ENCODE results near the gene CCDC9.

Gene CCDC9

DNA sequence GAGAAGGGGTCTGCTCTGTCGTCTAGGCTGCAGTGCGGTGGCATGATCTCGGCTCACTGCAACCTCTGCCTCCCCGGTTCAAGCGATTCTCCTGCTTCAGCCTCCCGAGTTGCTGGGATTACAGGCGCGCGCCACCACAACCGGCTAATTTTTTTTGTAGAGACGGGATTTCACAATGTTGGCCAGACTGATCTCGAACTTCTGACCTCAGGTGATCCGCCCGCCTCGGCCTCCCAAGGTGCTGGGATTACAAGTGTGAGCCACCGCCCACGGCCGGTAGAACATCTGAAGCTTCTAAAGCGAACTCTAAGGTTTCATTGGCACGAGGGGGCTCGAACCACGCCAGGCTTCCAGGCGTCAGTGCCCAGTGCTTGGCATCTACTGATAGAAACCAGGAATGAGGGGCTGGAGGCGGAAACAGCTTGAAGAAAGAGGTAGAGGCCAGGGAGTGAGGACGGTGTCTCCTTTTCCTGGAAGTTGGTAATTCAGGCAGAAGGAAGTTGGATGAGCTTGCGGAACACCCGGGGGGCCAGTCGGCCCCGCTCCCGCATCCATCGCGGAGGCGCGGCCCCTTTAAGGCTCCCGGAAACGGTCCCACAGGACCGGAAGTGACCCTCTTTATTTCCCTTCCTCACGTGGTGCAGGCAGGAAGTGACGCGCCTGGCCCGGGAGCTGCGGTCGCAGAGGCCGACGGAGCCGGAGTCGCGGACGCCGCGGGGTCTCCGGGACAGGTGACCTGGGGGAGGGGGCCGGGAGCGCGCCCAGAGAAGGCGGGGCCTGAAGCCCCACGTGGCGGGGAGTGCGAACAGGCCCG, at the start of gene CCDC9:
Gene CCDC9, plus strand, starts transcription at position 647 of the 814 bp plus-strand sequence. CDS start 1,876 bp downstream, outside the sequence.
- peak; percentile 84 to 99 for DNase-seq

DNA sequence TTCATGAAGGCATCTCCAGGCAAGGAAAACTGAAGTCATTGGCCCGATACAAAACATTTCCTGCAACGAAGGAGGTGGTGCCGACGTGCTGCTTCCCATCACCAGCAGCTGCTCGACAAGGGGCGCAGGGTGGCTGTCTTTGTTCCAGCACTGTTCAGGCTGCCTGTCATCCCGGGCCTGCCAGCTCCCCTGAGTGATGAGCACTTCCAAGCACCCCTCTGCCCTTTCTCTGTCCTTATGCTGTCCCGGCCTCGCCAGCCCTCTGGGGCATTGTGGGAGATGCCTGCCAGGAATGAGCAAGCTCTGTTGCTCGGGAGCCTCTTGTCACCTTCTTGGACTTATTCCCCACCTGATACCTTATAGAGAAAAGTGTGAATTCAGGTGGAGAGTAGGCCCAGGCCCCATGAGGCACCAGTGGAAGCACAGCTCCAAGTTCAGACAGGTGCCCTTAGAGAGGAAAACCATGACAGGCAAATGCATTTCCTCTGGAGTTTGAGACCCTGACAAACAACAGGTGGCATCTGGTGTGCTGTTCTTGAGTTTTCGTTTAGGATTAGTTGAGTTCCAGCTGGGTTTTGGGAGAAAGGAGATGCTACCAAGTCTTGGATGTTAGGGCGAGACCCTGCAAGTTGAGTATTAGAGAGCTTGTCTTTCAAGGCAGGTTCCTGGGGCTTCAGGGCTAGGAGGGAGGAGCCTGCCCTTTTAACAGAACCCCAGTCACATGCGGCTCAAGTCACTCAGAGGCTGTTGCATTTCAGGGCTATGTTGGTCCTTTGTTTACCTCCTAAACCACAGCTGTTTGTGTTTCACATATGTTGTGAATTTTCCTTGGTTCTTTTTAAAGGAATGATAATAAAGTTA, 46.8 kb upstream of the CCDC9 start:
- no peak for DNase-seq

DNA sequence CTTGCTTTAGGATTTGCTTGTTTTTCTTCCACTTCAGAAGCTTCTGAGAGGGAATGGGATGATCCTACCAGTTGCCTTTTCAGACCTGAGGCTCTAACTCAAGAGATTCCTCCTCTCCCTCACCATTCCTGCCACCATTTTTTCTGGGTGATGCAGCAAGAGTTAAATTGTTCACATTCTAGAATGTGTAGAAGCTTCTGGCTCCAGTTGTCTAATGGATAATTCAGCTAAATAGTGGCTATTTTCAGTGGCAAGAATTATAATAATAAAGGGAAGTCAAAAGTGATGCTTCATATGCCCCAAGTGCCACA, 46.2 kb upstream of the CCDC9 start:
- DNase-seq, result no peak

DNA sequence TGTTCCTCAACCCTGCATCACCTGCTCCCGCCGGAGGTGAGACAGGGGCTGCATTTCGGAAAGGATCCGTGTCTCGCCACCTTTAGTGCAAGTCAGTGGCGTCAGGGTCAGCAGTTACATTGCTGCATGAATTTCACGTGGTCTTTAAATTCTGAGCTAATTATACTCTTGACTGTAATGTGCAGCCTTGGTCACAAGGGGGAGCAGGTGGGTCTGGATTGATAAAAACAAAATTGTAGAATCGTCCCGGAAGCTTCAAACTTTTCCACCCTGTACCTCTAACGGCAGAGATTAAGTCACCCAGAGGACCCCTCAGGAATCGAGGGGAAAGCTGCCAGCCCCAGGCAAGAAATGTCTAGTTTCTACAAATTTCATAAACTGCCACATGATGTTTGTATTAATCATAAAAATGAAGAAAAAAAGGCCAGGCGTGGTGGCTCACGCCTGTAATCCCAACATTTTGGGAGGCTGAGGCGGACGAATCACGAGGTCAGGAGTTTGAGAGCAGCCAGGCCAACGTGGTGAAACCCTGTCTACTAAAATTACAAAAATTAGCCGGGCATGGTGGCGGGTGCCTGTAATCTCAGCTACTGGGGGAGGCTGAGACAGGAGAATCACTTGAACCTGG, 45.5 kb upstream of the CCDC9 start:
- peak; percentile 40 to 85 for DNase-seq

DNA sequence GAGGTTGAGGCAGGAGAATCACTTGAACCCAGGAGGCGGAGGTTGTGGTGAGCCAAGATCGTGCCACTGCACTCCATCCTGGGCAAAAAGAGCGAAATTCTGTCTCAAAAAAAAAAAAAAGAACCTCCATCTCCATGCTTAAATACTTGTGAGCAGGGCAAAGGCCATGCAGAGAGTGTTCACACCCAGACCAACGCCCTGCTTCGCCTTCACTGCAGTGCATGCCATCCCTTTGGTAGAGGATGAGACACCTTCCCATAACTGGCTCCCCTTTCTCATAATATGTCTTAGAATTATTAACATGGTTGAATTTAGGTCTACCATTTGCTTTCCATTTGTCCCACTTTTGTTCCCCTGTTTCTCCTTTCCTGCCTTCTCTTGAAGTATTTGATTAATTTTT, 40.7 kb upstream of the CCDC9 start:
- DNase-seq, result no peak

DNA sequence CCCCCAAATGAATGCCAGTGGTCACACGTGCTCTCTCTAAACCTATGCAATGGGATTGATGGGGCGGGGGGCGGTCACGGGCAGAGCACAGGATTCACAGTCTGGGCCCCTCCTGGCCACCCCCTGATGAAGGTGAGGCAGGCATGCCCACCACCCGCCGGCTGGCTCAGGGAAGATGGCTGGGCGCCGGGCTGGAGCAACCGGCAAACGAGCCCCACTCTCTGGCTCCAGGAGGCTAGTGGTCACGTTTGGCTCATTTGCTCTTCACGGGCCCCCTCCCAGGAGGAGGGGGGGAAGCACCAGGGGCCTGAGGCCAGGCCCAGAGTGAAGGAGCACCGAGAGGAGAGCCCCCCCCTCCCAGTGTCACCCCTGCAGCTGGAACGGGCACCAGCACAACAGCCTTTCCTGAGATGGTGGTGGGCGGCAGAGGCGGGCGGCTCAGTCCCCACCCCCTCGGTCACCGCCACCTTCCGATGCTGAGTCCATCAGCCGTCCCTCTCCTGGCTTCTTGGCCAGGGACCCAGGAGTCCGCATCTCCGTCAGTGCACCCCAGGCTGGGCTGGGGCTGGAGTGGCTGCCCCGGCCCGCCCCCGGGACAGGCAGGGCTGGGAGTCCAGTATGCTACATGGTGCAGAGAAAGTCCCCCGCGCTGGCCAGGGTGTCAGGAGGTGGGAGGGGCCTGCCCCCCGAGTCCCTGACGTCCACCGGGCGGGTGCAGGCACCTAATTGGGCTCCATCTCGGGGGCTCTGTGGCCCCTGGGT, 35.1 kb upstream of the CCDC9 start:
- no peak for DNase-seq

DNA sequence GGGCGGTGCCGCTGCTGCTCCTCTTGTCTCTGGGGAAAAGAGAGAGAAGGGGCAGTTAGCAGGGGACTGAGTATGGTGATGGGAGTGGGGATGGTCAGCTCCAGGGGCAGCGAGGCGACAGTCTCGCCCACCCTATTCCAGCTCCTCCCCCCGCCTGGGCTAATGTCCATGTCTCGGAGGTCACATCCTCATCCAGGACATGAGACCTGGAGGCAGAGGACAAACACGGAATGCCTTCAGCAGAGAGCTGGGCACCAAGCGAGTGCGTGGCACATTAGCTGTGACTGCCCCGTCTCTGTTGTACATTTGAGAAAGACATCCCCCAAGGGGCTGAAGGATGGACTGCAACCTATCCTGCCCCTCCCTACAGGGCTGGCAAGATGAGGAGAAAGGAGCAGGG, 34.4 kb upstream of the CCDC9 start:
- no peak for DNase-seq

DNA sequence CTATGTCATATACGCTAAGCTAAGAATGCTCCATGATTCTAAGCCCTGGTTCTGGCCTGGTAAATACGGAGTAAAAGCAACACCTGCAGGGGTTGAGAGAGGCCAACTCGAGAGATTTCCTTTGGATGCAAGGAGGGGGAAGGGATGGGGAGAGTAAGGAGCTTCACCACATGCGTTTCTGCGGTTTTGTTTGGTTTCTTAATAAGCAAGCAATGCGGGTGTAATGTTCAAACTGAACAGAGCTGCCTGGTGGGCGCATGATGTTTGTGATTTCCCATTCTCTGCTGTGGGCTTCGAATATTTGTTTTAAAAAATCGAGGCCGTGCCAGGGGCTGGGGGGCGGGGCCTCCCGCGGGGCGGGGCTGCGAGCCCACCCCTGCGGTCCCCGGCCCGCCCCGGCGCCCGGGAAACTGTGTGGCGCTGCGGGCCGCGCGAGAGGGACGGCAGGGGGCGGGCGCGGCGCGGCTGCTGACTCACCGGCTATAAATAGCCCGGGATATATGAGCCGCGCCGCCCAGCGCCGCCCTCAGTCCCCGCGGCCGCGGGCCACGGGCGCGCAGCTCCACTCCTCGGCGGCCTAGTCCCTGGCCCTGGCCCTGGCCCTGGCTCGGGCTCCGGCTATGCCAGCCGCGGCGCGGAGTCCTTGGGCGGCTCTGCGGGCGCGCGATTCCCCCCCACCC, 30.4 kb upstream of the CCDC9 start:
- peak; percentile 58 to 81 for DNase-seq

DNA sequence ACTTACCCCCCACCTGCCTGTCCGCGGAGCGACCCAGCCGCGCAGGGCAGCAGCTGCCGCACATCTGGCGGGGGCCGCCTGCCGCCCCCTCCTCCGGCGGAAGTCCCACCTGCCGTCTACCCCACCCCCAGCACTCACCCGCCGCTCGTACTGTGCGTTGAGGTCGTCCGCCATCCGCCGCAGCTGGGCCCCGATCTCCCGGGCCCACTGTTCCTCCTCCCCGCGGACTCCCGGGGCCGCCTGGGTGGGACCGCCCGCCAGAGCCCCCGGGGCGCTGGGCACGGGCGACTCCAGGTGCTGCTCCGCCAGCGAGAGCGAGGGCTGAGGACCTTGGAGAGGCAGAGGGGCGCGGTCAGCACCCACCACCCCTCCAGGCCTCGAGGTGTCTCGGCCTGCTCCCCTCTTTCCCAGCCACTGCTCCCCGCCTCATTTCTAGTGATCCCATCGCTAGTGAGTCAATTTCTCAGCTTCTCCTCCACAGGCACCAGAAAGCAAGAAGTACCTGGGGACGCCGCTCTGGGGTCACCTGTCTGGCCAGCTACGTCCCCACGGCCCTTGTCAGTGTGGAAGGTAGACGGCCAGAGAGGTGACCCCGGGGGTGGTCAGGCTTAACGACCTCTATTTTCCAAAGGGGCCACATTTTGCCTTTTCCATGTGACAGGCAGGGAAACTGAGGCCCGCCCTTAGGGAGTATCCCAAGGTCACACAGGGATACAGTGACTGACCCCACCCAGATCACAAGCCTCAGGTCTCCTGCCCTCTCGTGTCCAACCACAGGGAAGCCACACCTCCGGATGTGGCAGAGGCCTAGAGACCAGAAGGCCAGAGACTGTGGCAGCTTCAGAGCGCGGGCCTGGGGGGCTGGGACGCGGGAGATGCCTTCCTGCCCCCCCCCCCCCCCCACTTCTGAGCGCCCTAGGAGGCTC, 29.6 kb upstream of the CCDC9 start:
- peak in 1 of 2 donors; percentile 81 for DNase-seq

DNA sequence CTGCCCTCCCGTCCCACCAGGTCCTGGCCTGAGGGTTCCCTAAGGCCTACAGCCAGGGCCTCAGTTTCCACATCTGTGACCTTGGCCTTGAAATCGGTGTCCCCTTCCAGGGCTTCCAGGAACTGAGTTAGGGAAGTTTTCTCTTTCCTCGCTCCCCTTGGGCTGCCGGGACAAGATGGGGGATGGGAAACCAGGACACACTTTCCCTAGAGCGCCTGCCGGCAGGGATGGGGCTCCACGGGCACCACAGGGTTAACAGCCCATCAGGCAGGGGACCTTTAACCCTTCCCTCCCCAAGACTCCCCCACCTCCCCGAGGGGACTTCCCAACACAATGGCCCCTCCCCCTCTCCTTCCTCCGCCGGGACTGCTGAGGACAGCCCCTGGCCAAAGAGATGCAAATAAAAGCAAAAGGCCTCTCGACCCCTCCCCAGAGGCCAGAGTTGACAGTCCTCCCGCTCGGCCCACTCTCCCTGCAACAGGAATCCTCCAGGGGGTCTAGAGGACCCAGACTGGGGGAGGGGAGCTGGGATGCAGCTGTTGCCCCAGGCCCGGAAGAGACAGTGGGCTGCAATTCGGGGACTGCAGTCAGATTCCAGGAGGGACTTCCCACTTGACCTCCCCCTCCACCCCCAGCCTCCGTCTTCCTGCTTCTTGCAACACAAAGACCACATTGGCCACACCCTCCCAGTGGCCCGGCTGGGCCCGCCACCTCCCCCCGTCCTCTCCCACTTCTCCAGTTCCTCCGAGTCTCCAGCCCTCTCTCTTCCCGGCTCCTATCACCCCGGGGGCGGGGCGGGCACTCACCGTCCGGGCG, 28.8 kb upstream of the CCDC9 start:
- peak in 1 of 2 donors; percentile 97 for DNase-seq

DNA sequence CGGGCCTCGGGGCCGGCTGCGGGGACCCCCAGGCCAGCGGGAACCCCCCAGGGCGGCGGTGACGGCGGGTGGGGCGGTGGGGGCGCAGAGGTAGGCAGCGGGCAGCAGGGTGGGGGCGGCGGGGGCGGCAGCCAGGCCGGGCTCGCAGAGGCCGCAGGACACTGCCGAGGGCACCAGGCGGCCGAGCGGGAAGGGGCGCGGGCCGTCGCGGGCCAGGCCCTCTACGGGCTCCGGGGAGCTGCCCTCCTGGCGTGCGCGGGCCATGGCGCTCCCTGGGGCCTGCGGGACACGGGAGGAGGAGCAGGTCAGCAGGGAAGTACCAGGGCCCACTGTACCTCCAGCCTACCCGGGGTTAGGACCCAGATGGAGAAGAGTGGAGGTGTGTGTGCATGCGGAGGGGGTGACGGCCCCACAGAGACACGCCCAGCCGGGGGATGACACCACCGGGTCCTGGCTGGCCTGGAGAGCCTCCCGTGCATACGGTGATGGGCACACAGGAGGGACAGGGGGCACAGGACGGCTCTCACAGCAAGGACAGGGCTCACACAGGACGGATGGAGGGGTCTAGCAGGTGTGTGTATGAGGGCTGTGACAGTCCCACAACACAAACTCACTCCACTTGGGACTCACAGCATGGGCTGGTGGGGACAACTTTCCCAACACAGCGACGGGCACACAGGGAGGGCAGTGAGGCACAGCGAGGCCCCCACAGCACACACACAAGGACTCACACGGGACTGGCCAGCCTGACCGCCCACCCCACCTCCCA, 28.0 kb upstream of the CCDC9 start:
- DNase-seq, result peak in 1 of 2 donors; percentile 62

DNA sequence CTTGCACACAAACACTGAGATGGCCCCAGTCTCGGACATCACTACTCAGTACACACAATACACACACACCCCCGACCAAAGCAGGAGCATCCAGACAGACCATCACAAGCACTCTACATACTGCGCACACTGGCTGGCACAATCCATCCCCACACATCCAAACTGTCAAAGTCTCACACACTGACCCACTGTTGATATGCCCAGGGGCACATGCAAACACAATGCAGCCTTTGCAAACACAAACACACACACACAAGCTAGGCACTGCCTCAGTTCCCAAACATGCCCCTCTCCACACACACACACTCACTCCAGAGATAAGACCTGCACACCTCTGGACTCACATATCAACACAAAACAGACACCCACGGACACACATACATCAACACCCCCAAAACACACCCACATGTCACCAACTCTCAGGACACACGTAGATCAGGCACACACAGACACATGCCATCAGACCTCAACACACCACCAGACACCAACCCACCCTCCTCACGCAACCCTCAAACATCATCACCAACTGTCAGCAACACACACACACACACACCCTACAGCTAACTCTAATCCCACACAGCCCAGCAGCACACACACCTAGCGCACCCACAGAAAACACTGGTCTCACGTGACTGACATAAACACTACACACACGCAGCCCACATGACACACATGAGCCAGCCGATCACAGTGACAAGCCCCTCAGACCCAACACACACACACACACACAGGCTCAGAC, 27.2 kb upstream of the CCDC9 start:
- DNase-seq, result no peak

DNA sequence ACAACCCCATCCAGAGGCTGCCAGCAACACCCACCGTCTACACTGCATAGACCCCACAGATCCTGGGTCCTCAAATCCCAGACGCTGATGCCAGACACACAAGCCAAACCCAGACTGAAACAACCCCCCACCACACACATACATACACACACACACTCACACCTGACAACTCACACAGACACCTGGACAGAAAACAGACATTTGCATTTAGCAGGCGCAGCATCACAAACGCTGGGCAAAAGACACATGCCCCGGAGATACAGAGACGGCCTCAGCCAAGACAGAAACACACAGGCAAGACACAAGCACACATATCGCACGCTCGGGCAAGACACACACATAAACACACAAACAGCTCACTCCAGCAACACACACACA, 26.7 kb upstream of the CCDC9 start:
- no peak for DNase-seq

DNA sequence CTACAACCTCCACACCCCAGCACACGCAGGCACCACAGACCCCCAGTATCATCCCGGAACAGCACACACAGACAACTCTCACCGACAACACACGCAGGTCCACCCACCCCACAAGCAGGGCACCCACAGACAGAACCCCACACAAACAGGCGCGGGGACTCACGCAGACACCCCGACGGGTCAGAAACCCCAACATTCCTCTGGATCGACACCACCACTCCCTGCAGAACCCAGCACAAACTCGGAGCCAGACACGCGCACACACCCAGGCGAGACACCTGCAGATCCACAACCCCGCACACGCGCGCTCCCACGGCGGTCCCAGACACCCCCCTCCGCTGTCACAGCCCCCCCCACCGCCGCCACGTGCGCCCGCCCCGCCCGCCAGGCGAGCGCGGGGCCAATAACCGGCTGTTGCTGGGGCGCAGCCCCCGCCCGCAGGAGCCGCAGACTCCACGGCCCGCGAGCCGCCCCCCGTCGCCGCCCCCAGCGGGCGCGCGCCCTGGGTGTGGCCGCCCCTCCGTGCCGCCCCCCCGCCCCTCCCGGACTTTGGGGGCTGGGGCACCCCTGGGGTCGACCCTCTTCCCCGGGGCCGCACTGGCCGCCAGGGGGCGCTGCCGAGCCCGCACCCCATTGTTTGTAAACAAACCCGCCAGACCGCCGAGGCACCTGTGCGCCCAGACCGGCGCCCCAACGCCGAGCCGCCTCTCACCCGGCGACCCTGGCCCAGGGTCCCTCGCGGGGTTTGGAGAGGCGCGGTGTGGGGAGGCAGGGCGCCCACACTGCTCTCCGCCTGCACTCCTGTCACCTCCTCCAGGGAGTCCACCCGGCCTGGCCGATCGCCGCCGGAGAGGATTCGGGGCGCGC, 26.0 kb upstream of the CCDC9 start:
- DNase-seq, result peak in 1 of 2 donors; percentile 57

DNA sequence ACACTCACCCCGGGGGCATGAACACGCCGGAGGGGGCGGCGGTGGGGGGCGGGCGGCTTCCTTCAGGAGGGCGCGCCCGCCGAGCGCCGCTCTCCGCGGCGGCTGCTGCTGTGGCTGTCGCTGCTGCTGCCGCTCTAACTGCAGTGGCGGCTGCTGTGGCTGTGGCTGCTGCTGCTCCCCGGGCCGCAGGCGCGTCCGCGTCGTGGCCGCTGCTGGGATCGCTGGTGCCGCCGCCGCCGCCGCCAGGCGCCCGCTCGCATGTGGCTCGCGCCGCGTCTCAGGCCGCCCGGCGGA, 25.5 kb upstream of the CCDC9 start, which contains the start of gene BBC3:
Gene BBC3, minus strand, starts transcription at position 279 of the 294 bp plus-strand sequence. CDS start 2,768 bp downstream, outside the sequence.
- DNase-seq, result no peak

DNA sequence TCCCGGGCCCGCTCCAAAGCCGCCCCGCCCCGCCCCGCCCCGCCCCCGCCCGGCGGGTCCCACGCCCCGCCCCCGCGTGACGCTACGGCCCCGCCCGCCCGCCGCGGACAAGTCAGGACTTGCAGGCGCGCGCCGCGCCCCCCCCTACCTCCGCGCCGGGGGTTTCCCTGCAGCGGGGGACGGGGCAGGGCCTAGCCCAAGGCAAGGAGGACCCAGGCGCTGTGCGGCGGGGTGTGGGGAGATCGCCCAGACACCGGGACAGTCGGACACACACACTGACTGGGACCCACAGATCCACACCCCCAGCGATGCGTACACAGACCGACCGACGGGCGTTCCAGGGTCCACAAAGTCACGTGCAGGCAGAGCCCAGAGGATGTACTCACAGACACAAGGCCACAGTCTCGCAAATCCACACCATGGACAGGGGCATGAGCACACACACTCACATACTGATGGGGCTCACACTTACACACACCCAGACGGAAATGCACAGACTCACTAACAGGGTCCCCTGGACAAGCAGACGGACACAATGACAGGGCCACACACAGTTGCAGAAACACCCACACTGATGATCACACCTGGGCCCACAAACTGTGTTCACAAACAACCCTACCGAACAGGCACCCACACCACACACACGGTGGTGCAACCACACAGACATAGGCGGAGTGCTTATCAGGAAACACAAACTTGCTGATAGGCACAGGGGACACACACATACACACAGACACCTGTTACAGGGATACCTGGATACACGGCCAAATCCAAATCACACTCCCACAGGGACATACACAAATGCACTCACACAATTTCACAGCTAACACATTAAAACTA, 24.9 kb upstream of the CCDC9 start:
- DNase-seq, result peak; percentile 39 to 67
